ENCODE data around the gene INPP5D. TPM values are rescaled to one million over a fixed set of nuclear protein-coding genes. Genes with fewer than 3 reads are reported as not detected.

INPP5D gene
- total and polyA plus RNA-seq, 2 donors (not counting 1 experiment from before 2014, with no cell fraction given) = 152 to 444 TPM

DNA sequence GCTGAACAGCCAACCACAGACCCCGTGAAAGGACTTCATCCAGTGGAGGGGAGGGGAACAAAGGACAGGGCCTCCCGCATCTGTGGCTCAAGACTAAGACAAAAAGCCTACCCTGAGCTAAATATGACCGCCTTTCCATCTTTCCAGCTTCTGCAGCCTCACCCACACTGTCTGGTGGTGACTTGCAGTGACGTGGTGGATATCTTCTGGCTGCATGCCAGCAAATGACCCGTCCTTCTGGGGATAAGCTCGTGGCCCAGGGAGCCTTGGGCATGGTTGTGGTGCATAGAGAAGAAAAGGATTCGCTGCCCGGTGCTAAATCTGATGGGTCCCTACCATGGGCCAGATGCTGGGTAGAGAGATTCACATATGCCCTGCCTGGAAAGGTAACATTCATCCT, 38.4 kb upstream of the INPP5D start:
- CTCF ChIA-PET = no interaction called here
- Histone ChIP-seq H3K9ac (ENCODE audit: low read length) (no peak overlapping the region), H3K4me1 (ENCODE audit: control insufficient read depth in 2 of 2, insufficient read depth in 2 of 2, low read length in 2 of 2) (no peaks in the 10 kb centered on the region), H3K79me2 (ENCODE audit: control insufficient read depth, insufficient read depth, low read length) (no peaks in the 10 kb centered on the region), H3K9me3 (ENCODE audit: control extremely low read depth in 1 of 3, control insufficient read depth in 2 of 3, insufficient read depth in 1 of 3, low read length in 2 of 3) (no peaks in the 10 kb centered on the region), H3K4me2 (replicated peaks; ENCODE audit: low read depth, low read length, poor library complexity, severe bottlenecking) (no peak overlapping the region), H3K27me3 (replicated peaks in 1 of 4; ENCODE audit: control extremely low read depth in 1 of 4, control insufficient read depth in 3 of 4, insufficient read depth in 4 of 4, low read length in 3 of 4) (no peaks in the 10 kb centered on the region), H4K20me1 (ENCODE audit: control insufficient read depth, insufficient read depth, low read length, poor library complexity, severe bottlenecking) (no peaks in the 10 kb centered on the region), H2AFZ (ENCODE audit: insufficient read depth, low read depth, low read length, poor library complexity, severe bottlenecking) (no peak overlapping the region), H3K4me3 (ENCODE audit: control extremely low read depth in 1 of 5, extremely low read depth in 1 of 5, insufficient read depth in 1 of 5, low read depth in 2 of 5, low read length in 4 of 5) (no peak overlapping the region), H3K27ac (ENCODE audit: low read length in 2 of 2) (no peak overlapping the region), H3K36me3 (replicated peaks in 1 of 2; ENCODE audit: control extremely low read depth in 1 of 2, control insufficient read depth in 1 of 2, extremely low read depth in 1 of 2, insufficient read depth in 2 of 2, low read length in 1 of 2) (no peaks in the 10 kb centered on the region)
- no peak for DNase-seq
- no peak overlapping the region for H3K27ac Mint-ChIP-seq
- TF ChIP-seq EZH2 (IDR thresholded peaks at IDR 0.05; ENCODE audit: borderline replicate concordance, insufficient read depth, low read depth, low read length, poor library complexity, severe bottlenecking) = no peak
- TF ChIP-seq, protein P1, sequence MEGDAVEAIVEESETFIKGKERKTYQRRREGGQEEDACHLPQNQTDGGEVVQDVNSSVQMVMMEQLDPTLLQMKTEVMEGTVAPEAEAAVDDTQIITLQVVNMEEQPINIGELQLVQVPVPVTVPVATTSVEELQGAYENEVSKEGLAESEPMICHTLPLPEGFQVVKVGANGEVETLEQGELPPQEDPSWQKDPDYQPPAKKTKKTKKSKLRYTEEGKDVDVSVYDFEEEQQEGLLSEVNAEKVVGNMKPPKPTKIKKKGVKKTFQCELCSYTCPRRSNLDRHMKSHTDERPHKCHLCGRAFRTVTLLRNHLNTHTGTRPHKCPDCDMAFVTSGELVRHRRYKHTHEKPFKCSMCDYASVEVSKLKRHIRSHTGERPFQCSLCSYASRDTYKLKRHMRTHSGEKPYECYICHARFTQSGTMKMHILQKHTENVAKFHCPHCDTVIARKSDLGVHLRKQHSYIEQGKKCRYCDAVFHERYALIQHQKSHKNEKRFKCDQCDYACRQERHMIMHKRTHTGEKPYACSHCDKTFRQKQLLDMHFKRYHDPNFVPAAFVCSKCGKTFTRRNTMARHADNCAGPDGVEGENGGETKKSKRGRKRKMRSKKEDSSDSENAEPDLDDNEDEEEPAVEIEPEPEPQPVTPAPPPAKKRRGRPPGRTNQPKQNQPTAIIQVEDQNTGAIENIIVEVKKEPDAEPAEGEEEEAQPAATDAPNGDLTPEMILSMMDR (IDR thresholded peaks at IDR 0.05) = no peak
- H3K4me1 Mint-ChIP-seq = no peaks in the 10 kb centered on the region
- ATAC-seq (ENCODE audit: low read depth) = no peak
- H3K9me3 Mint-ChIP-seq (ENCODE audit: insufficient read depth) = peaks cover 5% of the 10 kb centered on the region
- POLR2A ChIA-PET = no interaction called here
- no peaks in the 10 kb centered on the region for H3K27me3 Mint-ChIP-seq
- intact Hi-C loops (cut with micrococcal nuclease) = loop anchor here (10.0 kb wide), 1 partner anchor 417 kb away; no protein-coding TSS in a partner anchor
- WGBS (ENCODE audit: insufficient coverage) = 96% methylated on average over 6 of the region's 8 CpGs
- H3K4me3 Mint-ChIP-seq = no peak overlapping the region

DNA sequence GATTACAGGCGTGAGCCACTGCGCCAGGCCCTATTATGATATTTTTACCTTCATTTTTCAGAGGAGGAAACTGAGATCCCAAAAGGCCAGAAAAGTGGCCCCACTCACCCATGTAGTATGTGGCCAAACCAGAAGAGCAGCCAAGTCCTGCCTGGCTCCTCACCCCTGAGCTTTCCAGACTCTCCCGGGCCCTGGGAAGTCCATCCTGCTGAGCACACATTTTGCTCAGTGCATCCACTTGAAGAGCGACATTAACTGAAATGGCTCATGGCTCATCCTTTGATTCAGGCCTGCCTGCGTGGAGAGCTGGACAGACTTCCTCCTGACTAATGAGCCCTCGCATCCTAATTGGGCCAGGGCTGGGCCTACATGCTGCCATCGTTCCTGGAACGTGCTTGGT, 37.6 kb upstream of the INPP5D start:
- ATAC-seq (ENCODE audit: low read depth) = no peak
- Histone ChIP-seq H3K79me2 (ENCODE audit: control insufficient read depth, insufficient read depth, low read length) (no peaks in the 10 kb centered on the region), H3K4me1 (ENCODE audit: control insufficient read depth in 2 of 2, insufficient read depth in 2 of 2, low read length in 2 of 2) (no peaks in the 10 kb centered on the region), H3K9ac (ENCODE audit: low read length) (no peak overlapping the region), H3K27ac (ENCODE audit: low read length in 2 of 2) (no peak overlapping the region), H3K27me3 (replicated peaks in 1 of 4; ENCODE audit: control extremely low read depth in 1 of 4, control insufficient read depth in 3 of 4, insufficient read depth in 4 of 4, low read length in 3 of 4) (no peaks in the 10 kb centered on the region), H3K4me3 (ENCODE audit: control extremely low read depth in 1 of 5, extremely low read depth in 1 of 5, insufficient read depth in 1 of 5, low read depth in 2 of 5, low read length in 4 of 5) (no peak overlapping the region), H3K4me2 (replicated peaks; ENCODE audit: low read depth, low read length, poor library complexity, severe bottlenecking) (no peak overlapping the region), H3K36me3 (replicated peaks in 1 of 2; ENCODE audit: control extremely low read depth in 1 of 2, control insufficient read depth in 1 of 2, extremely low read depth in 1 of 2, insufficient read depth in 2 of 2, low read length in 1 of 2) (no peaks in the 10 kb centered on the region), H4K20me1 (ENCODE audit: control insufficient read depth, insufficient read depth, low read length, poor library complexity, severe bottlenecking) (no peaks in the 10 kb centered on the region), H3K9me3 (ENCODE audit: control extremely low read depth in 1 of 3, control insufficient read depth in 2 of 3, insufficient read depth in 1 of 3, low read length in 2 of 3) (no peaks in the 10 kb centered on the region), H2AFZ (ENCODE audit: insufficient read depth, low read depth, low read length, poor library complexity, severe bottlenecking) (no peak overlapping the region)
- no peak for DNase-seq
- intact Hi-C loops (cut with micrococcal nuclease) = loop anchor here (10.0 kb wide), 1 partner anchor 418 kb away; no protein-coding TSS in a partner anchor
- TF ChIP-seq EZH2 (IDR thresholded peaks at IDR 0.05; ENCODE audit: borderline replicate concordance, insufficient read depth, low read depth, low read length, poor library complexity, severe bottlenecking) = no peak
- Mint-ChIP-seq H3K27me3 (no peaks in the 10 kb centered on the region), H3K27ac (no peak overlapping the region), H3K9me3 (ENCODE audit: insufficient read depth) (peaks cover 3% of the 10 kb centered on the region), H3K4me3 (no peak overlapping the region), H3K4me1 (no peaks in the 10 kb centered on the region)
- POLR2A ChIA-PET = no interaction called here
- 88% methylated on average over 8 of the region's 8 CpGs for WGBS (ENCODE audit: insufficient coverage)
- CTCF ChIA-PET = no interaction called here
